Activated T-cell treated with anti-CD3 and anti-CD28 coated beads, Interleukin-2, amount 50 U/mL, for 48 hours (primary cell): ENCODE results near the gene MAFB.

Source experiments
- DNase-seq, 2 experiments: peaks; one replicate each; pipeline ENCODE4 v3.0.0-alpha.2; 2020

MAFB gene

GRCh38 chr20:40652441-40652987, 36.5 kb downstream of the MAFB start:
- no peak for DNase-seq

GRCh38 chr20:40651151-40651550, 37.9 kb downstream of the MAFB start:
- DNase-seq: no peak

- DNase-seq: no peak
Observed at GRCh38 chr20:40650707-40651106, 38.3 kb downstream of the MAFB start.

DNA sequence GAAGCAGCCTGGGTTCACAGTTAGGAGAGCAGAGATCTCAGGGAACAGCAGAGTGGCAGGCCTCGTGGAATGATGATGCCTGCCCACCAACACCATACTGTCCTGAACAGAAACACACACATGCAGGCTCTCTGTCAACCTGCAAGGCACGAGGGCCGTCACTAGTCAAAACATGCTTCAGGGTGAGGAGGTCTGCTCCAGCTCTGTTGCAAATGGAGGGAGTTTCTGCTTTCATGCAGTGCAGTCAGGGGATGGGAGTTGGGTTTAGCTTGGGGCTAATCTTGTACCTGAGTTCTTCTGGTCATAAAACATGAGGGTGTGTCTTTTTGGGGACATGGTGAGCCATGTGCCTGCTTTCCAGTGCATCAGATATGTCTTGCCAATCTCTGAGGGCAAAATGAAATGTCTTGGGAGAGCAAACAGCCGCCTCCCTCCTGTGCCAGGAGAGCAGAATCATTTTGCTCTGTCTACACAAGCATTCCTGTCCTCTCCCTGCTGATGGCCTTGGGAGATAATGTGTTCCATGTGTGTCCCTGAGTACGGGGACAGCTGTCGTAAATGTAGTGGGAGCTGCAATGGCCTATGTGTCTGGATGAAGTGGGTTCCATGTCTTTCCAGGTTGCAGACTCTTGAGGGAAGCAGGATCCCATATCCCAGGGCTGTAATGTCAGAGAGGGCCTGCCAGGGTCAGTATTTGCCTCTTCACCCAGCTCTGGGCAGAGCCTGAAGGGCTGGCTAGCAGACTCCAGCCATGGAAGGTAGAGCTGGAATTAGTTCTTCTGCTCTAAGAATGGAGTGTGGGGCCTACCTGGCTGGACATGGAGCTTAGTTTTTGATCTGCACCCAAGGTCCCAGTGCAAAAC, 40.6 kb downstream of the MAFB start:
- DNase-seq: no peak

DNA sequence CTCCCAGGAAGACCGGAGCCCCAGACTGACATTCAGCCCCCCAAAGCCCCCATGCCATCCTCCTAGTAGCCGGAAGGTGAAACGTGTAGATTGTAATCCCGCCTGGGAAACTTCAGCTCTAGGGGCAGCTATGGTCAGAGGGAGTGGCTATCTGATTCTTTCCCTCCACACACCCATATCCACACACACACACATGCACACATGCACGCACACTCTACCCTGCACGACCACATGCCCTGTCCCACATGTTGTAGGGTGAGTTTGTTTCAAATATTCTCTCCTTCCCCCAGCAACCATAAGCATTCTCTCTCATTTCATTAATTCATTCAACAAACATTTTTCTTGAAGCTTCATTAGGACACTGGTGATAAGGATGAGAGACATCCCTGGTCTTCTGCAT, 42.2 kb downstream of the MAFB start:
- no peak for DNase-seq

DNA sequence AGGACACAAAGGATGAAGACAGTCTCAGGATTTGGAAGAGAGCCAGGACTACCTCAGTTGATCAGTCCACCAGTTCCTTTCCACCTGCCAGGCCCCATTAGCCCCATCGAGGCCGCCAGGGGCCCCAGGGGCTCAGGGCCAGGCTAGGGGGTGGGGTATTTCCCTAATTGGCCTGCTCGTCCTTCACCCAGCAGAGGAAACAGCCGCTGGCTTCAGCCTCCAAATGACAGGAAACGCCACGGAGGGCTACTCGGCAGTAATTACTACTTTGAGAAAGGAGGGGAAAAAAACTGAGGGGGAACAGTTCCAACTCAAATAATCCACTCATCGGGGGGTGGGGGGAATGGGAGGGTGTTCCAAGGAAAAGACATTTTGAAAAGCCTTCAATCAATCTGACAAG, 42.7 kb downstream of the MAFB start:
- no peak for DNase-seq

DNA sequence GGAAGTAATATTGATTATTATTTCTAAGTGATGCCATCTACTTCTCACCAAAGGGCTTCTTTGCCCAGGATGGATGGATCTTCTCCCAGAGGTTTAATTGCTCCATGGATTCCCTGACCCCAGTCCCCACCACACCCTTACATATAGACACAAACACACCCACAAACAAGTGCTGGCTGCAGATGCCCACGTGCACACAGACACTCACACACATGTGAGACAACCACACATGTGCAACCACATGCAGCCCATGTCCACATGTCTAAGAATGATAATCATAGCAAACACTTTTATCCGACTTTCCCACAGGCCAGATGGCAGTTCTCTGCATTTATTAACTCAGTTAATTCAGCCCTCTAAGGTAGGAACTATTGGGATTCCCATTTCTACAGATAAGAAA, 44.2 kb downstream of the MAFB start:
- no peak for DNase-seq

- no peak for DNase-seq
Observed at GRCh38 chr20:40643891-40644290, 45.1 kb downstream of the MAFB start.

DNA sequence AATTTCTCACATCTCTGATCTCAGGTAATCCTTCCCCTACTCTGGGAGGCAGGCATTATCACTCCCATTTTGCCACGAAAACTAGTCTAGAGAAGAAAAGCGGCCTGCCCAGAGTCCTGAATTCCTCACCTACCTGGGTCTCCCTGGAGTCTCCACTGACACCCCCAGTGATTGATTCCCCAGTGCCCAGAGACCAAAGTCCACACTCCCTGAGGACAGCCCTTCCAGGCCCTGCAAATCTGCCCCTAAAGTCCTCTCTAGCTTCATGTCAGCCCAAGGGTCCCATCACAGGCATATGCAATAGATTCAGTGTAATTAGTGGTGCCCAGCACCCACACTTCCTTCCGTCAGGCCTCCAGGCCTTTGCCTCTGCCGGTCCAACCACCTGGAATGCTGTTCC, 47.2 kb downstream of the MAFB start:
- DNase-seq: no peak

DNA sequence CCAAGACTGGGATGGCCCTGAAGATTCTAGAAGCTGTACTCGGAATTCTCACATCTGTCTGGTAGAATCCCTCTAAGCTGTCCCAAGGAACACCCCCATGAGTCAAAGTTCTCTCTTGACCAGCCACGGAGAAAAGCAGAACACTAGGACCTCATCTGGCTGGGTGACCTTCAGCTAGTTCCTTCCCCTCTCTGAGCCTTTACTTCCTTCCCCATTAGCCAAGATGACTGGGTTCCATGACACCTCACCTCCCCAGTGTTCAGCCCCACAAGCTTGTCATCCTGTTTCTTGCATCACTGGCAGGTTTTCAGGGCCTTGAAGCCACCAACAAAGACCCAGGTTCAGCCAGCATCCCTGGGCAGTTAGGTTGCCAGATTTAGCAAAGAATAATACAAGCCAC, 47.8 kb downstream of the MAFB start:
- no peak for DNase-seq

- no peak for DNase-seq
Observed at GRCh38 chr20:40640667-40641066, 48.4 kb downstream of the MAFB start.

DNA sequence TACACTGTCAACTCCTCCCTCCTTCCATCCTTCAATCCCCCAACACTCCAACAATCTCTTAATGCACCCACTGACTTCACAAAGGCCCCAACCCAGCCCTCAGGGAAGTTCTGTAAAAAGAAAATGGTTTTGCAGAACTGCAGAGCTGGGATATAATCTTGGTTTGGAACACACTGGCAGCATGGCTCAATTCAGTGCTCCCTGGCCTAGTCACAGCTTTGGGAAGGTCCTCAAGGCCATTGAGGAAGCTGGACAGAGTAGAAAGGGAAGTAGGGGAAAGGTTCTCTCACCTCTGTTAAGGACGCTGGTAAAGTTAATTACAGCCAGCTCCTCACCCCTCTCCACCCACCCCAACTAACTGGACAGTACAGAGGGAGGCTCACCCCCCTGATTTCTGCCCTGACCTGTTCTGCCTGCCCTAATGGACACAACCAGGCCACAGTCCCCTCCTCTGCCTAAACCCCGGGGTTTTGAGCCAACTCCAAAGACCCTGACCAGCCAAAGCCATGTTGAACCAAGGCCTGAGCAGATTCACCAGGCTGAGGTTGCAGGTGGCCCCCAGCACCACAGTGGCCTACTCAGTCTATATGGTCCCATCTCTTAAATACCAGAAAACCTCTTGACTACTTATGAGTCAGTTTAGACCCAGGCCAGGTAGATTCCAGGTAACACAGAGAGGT, 49.2 kb downstream of the MAFB start:
- DNase-seq: no peak

DNA sequence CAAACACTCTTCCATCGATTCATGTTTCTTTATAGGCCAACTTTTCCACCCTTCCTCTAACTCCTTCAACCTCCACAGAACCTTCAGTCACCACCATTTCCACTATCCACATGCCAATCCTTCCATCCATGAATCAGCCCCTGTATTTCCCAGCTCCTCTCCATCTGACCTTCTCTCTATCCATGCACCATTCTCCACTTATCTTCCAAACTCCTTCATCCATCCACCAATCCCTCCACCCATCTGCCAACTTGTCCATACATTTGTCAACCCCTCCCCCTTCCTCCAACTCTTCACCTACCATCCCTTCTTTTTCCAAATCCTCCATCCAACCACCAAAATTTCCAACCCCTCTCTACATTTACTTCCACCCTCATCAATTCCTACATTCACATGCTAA, 49.9 kb downstream of the MAFB start:
- no peak for DNase-seq

DNA sequence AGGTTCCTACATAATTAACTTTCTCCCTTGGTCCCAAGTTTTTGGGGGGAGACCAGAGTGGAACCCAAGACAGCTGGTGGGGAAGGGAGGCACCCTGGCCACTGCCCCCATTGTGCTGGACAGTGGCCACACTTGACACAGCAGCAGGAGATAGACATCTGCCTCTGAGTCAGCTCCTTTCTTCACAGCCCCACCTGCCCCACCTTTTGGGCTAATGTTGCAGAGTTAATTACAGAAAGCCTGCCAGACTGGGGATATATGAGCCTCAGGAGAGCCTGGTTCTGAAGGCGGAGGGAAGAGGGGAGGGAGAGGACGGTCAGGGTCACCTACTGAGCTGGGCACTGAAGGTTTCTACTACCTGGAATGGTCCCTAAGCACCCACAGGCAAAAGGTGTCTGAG, 50.6 kb downstream of the MAFB start:
- DNase-seq: no peak

DNA sequence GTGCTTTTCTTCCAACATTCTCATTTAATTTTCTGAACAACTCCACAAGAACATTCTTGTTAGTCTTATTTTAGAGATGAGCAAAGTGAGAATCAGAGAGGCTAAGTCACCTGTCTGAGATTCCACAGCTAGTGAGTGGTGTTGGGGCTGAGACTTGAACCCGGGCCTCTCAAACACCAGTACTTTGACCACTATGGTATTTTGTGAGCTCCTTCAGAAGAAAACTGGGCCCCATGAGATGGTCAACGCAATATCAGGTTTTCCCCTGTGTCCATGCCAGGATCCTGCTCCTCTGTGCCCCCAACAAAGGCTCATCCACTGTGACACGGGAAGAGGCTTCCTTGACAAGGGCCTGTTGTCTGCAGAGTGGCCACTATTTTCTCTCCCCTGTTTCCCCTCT, 51.9 kb downstream of the MAFB start:
- no peak for DNase-seq

DNA sequence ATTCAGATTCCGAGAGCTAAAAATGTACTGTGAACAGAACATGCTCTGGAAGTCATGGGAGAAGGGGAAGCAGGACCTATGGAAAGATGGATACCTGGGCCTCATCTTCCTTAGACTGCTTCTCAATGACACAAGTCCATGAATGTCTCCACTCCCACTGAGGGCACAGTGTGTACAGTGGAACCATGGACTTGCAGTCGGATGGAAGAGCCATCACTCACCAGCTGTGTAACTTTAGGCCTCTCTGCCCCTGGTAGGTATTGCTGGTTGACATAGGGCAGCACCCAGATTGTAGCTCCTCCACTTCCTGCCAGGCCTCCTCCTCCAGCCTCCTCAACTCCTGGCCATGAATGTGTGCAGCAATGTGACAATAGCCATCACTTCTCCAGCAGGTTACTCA, 52.5 kb downstream of the MAFB start:
- DNase-seq: no peak

GRCh38 chr20:40635971-40636370, 53.1 kb downstream of the MAFB start:
- no peak for DNase-seq
